Suprapubic skin (tissue), 4 donors: Measurements from ENCODE around the gene DSTN.

Experiments used
- CTCF ChIP-seq, 2 donors: fragments of 200-600 bp in 1 of 2; fragments of 450-650 bp in 1 of 2; sonication (generic) in 1 of 2; IDR thresholded peaks; one replicate each; pipeline ENCODE4 v1.5.1; 2016 to 2019; ENCODE audit warnings: antibody characterized with exemption in 2 of 2, mild to moderate bottlenecking in 1 of 2, moderate library complexity in 1 of 2
- POLR2A ChIP-seq, 2 donors: fragments of 450-650 bp; IDR thresholded peaks; one replicate each; pipeline ENCODE4 v1.6.1; 2017; ENCODE audit warnings: antibody characterized with exemption in 2 of 2, mild to moderate bottlenecking in 2 of 2, moderate library complexity in 2 of 2
- POLR2AphosphoS5 ChIP-seq, 3 donors: sonication (generic); formaldehyde crosslinking; IDR thresholded peaks; one replicate each; pipeline ENCODE4 v1.6.1; 2017; ENCODE audit warnings: antibody characterized with exemption in 3 of 3

GRCh38 chr20:17568972-17569521, 828 bp upstream of the DSTN start:
- peak in 2 of 3 donors; percentile 75 to 85 for TF ChIP-seq POLR2AphosphoS5 (IDR thresholded peaks at IDR 0.05)
- no peak for TF ChIP-seq CTCF (IDR thresholded peaks at IDR 0.05)
- peak in 1 of 2 donors; percentile 51 for TF ChIP-seq POLR2A (IDR thresholded peaks at IDR 0.05)
